ENCODE results near the gene COPG2.

- TF ChIP-seq POLR2A (IDR thresholded peaks at IDR 0.05; ENCODE audit: low read length) (no peak), PBX3 (IDR thresholded peaks at IDR 0.05) (no peak), EP300 (IDR thresholded peaks at IDR 0.05) (no peak), CTCF (IDR thresholded peaks at IDR 0.05) (no peak), MAFK (IDR thresholded peaks at IDR 0.05; ENCODE audit: partially characterized antibody) (no peak), REST (IDR thresholded peaks at IDR 0.05) (no peak), HDAC2 (IDR thresholded peaks at IDR 0.05) (no peak), RAD21 (conservative IDR thresholded peaks at IDR 0.05 in 1 of 2, IDR thresholded peaks at IDR 0.05 in 1 of 2) (no peak)
Measured at GRCh38 chr7:130554481-130554880, 114.1 kb downstream of the COPG2 start.

All from A549 (cell line).